ENCODE results near the gene CCDC91. TPM values are rescaled to one million over a fixed set of nuclear protein-coding genes. Genes with fewer than 3 reads are reported as not detected.

The CCDC91 gene
- total RNA-seq, 4 donors from 2014 or later = 19.0 to 38.1 (median 23.1) TPM

DNA sequence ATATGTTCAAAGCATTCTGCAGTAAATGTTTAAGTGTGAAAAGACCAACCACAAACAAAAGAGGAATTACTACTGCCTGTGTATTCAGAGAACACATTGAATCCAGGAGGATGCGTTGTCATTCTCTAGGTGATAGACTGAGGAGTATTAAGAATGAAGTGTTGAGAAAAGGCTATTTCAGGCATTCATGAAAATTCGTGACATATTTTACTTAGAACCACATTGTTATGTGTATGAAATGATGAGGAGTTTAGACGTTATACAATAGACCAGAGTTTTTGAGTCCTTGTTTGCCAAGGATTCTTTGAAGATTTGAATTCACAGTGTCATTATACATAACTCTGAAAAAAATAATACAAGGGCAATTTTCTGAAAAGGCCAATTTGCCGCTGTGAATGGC, 251.8 kb downstream of the CCDC91 start:
- no peaks in the 10 kb centered on the region for H3K36me3 ChIP-seq
- WGBS = 94% methylated on average over 4 of the region's 4 CpGs
- H3K27me3 ChIP-seq = no peaks in the 10 kb centered on the region
- TF ChIP-seq EP300 (IDR thresholded peaks at IDR 0.05) (no peak), POLR2A (IDR thresholded peaks at IDR 0.05) (no peak), POLR2AphosphoS5 (IDR thresholded peaks at IDR 0.05) (no peak)
- TF ChIP-seq, protein P1, sequence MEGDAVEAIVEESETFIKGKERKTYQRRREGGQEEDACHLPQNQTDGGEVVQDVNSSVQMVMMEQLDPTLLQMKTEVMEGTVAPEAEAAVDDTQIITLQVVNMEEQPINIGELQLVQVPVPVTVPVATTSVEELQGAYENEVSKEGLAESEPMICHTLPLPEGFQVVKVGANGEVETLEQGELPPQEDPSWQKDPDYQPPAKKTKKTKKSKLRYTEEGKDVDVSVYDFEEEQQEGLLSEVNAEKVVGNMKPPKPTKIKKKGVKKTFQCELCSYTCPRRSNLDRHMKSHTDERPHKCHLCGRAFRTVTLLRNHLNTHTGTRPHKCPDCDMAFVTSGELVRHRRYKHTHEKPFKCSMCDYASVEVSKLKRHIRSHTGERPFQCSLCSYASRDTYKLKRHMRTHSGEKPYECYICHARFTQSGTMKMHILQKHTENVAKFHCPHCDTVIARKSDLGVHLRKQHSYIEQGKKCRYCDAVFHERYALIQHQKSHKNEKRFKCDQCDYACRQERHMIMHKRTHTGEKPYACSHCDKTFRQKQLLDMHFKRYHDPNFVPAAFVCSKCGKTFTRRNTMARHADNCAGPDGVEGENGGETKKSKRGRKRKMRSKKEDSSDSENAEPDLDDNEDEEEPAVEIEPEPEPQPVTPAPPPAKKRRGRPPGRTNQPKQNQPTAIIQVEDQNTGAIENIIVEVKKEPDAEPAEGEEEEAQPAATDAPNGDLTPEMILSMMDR (IDR thresholded peaks at IDR 0.05) = no peak
- no peaks in the 10 kb centered on the region for H3K9me3 ChIP-seq
- H3K4me3 ChIP-seq = no peak overlapping the region
- no peak for DNase-seq (ENCODE audit: low spot score in 2 of 2)
- no peaks in the 10 kb centered on the region for H3K4me1 ChIP-seq
- no peak overlapping the region for H3K27ac ChIP-seq

DNA sequence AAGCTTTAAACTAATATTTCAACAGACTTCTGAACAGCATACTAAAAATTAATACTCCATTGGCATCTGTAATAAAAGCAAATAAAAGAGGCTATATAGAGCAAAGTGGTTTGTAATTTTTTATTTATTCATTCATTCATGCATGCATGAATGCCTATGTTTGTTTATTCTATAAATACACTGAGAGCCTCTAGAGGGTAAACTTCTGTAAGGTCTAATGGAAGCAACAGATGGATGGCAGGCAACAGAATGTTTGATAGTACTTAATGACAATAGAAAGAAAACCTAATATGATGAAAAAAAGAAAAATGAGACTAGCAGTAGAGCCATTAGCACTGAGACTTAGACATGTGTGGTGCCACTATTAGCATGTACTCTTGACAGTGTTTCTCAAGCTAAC, 253.1 kb downstream of the CCDC91 start:
- Histone ChIP-seq H3K36me3 (no peaks in the 10 kb centered on the region), H3K9me3 (no peaks in the 10 kb centered on the region), H3K27me3 (no peaks in the 10 kb centered on the region), H3K27ac (no peak overlapping the region), H3K4me1 (no peaks in the 10 kb centered on the region), H3K4me3 (no peak overlapping the region)
- DNase-seq (ENCODE audit: low spot score in 2 of 2) = no peak
- no peak for TF ChIP-seq POLR2AphosphoS5 (IDR thresholded peaks at IDR 0.05)
- TF ChIP-seq EP300 (IDR thresholded peaks at IDR 0.05) = no peak
- TF ChIP-seq, protein P1 (IDR thresholded peaks at IDR 0.05) = no peak
- TF ChIP-seq POLR2A (IDR thresholded peaks at IDR 0.05) = no peak

DNA sequence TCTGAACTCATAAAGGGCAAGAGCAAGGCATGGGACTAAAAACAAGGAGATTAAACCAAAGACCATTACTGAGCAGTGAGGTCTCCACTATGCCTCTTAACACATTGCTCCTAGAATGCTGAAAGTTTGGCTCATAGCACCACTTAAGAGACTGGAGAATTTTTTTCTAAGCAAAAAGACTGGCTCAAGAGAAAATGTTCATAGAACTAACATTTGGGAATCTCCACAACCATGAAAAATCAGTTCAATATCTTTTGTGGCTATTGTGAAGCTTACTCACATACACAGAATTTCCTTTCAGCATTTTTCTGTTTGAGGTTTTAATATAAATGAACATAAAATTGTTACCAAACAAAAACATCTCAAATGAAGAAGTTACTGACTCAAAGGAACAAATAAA, 255.8 kb downstream of the CCDC91 start:
- Histone ChIP-seq H3K9me3 (no peaks in the 10 kb centered on the region), H3K4me1 (no peaks in the 10 kb centered on the region), H3K27ac (no peak overlapping the region), H3K36me3 (no peaks in the 10 kb centered on the region), H3K27me3 (no peaks in the 10 kb centered on the region), H3K4me3 (no peak overlapping the region)
- DNase-seq (ENCODE audit: low spot score in 2 of 2) = no peak
- TF ChIP-seq EP300 (IDR thresholded peaks at IDR 0.05) (no peak), POLR2A (IDR thresholded peaks at IDR 0.05) (no peak), POLR2AphosphoS5 (IDR thresholded peaks at IDR 0.05) (no peak)
- TF ChIP-seq, protein P1 (IDR thresholded peaks at IDR 0.05) = no peak

DNA sequence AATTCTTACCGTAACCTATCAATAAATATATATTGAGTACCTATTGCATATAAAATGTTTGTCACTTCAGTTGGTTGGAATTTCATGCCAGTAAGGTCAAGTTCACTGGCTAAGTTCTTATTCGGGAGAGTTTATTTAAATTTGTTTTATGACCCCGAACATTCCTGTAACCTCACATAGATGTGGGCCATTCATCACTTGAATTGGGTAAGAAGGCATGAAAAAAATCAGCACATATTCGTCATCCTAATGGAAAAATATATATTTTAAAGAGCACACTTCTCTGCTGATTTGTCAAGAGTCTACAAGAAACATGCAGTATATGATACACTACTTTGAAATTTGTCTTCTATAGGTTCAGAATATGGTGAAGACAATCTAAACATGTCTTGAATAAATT, 263.4 kb downstream of the CCDC91 start:
- H3K9me3 ChIP-seq = no peaks in the 10 kb centered on the region
- H3K4me1 ChIP-seq = no peaks in the 10 kb centered on the region
- TF ChIP-seq POLR2A (IDR thresholded peaks at IDR 0.05) (no peak), EP300 (IDR thresholded peaks at IDR 0.05) (no peak), POLR2AphosphoS5 (IDR thresholded peaks at IDR 0.05) (no peak)
- TF ChIP-seq, protein P1 (IDR thresholded peaks at IDR 0.05) = no peak
- H3K27me3 ChIP-seq = no peaks in the 10 kb centered on the region
- DNase-seq (ENCODE audit: low spot score in 2 of 2) = no peak
- WGBS = 94% methylated on average over 4 of the region's 4 CpGs
- H3K4me3 ChIP-seq = no peak overlapping the region
- no peak overlapping the region for H3K27ac ChIP-seq
- no peaks in the 10 kb centered on the region for H3K36me3 ChIP-seq

DNA sequence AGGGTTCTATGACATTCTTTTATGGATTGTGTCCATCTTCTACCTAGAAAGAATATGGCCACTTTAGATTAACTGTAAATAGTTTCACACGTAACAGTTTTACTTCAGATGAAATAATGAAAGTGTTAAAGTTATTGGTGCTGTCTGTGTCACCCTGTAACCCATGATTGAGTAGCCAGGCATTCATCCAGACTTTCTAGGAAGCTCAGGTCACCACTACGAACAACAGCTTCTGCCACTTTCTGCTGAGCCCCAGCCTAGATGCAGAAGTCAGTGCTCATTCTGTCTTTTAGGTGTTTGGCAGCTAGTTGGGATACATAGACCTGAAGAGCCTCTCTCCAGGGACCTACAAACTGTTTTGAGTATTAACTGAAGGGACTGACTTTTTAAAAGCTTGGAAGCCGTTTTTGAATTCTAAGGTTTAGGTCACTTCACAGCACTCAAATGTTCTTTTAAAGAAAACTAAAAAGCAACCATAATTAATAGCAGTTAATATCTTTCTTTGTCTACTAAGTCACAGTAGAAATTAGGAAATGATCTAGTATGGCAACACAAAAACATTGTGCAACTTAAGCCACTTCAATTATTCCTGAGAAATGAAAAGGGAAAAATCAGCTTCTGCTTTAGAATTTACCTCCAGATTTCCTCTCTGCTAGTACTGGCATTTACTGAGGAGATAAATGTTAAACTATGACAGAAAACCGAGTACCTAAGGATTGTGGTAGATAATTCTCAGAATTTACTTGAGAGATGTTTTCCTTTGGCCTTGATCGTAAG, 266.9 kb downstream of the CCDC91 start:
- no peaks in the 10 kb centered on the region for H3K4me1 ChIP-seq
- no peaks in the 10 kb centered on the region for H3K9me3 ChIP-seq
- WGBS = 81% methylated on average over 5 of the region's 5 CpGs
- no peaks in the 10 kb centered on the region for H3K27me3 ChIP-seq
- no peak overlapping the region for H3K27ac ChIP-seq
- TF ChIP-seq EP300 (IDR thresholded peaks at IDR 0.05) = no peak
- no peak for TF ChIP-seq POLR2A (IDR thresholded peaks at IDR 0.05)
- TF ChIP-seq POLR2AphosphoS5 (IDR thresholded peaks at IDR 0.05) = no peak
- TF ChIP-seq, protein P1 (IDR thresholded peaks at IDR 0.05) = no peak
- no peak for DNase-seq (ENCODE audit: low spot score in 2 of 2)
- no peak overlapping the region for H3K4me3 ChIP-seq
- no peaks in the 10 kb centered on the region for H3K36me3 ChIP-seq

Data from suprapubic skin (tissue), 4 donors.